SK-N-SH treated with all-trans-retinoic acid at 6 μM for 48 hours (cell line): ENCODE data around the gene MYDGF.

Source experiments
- ATAC-seq: fragments of 200-7000 bp; cut with Tn5 transposase; 3 replicates; pipeline ENCODE4 v1.9.1; 2020; ENCODE audit warnings: mild to moderate bottlenecking, moderate library complexity
- BACH2 ChIP-seq: fragments of 250-450 bp; sonication (Bioruptor Pico); IDR thresholded peaks from 2 replicates; pipeline ENCODE4 v1.9.0; 2021; ENCODE audit warnings: mild to moderate bottlenecking, borderline replicate concordance
- CSRNP3 ChIP-seq: fragments of 250-450 bp; sonication (Bioruptor Pico); IDR thresholded peaks from 2 replicates; pipeline ENCODE4 v1.5.1; 2021; ENCODE audit warnings: mild to moderate bottlenecking, moderate library complexity
- ESRRG ChIP-seq: fragments of 250-450 bp; sonication (Bioruptor Pico); IDR thresholded peaks from 2 replicates; pipeline ENCODE4 v1.6.1; 2021; ENCODE audit warnings: mild to moderate bottlenecking
- ISL1 ChIP-seq: fragments of 250-450 bp; sonication (Bioruptor Pico); IDR thresholded peaks from 2 replicates; pipeline ENCODE4 v2.1.2; 2022; ENCODE audit warnings: mild to moderate bottlenecking, moderate library complexity
- OSR1 ChIP-seq: fragments of 250-450 bp; sonication (Bioruptor Pico); IDR thresholded peaks from 2 replicates; pipeline ENCODE4 v1.8.0; 2022; ENCODE audit warnings: moderate library complexity, mild to moderate bottlenecking, inconsistent platforms
- PATZ1 ChIP-seq: fragments of 250-450 bp; sonication (Bioruptor Pico); IDR thresholded peaks from 2 replicates; pipeline ENCODE4 v1.8.0; 2020; ENCODE audit warnings: mild to moderate bottlenecking, moderate library complexity, borderline replicate concordance
- POU6F1 ChIP-seq: fragments of 250-450 bp; sonication (Bioruptor Pico); IDR thresholded peaks from 2 replicates; pipeline ENCODE4 v1.8.0; 2021; ENCODE audit warnings: low read depth, mild to moderate bottlenecking, moderate library complexity, borderline replicate concordance
- PPARA ChIP-seq: fragments of 250-450 bp; sonication (Bioruptor Pico); IDR thresholded peaks from 2 replicates; pipeline ENCODE4 v1.5.0; 2020; ENCODE audit warnings: mild to moderate bottlenecking, borderline replicate concordance
- RARB ChIP-seq: fragments of 250-450 bp; sonication (Bioruptor Pico); IDR thresholded peaks from 2 replicates; pipeline ENCODE4 v1.8.0; 2021; ENCODE audit warnings: mild to moderate bottlenecking, moderate library complexity
- SNAI2 ChIP-seq: fragments of 250-450 bp; sonication (Bioruptor Pico); IDR thresholded peaks from 2 replicates; pipeline ENCODE4 v1.5.0; 2020; ENCODE audit warnings: mild to moderate bottlenecking, moderate library complexity
- TCF4 ChIP-seq: fragments of 250-450 bp; sonication (Bioruptor Pico); IDR thresholded peaks from 2 replicates; pipeline ENCODE4 v1.8.0; 2021; ENCODE audit warnings: mild to moderate bottlenecking, moderate library complexity, borderline replicate concordance
- TOX ChIP-seq: fragments of 250-450 bp; sonication (Bioruptor Pico); IDR thresholded peaks from 2 replicates; pipeline ENCODE4 v1.8.0; 2021; ENCODE audit warnings: mild to moderate bottlenecking, moderate library complexity, borderline replicate concordance
- TSHZ2 ChIP-seq: fragments of 250-450 bp; sonication (Bioruptor Pico); IDR thresholded peaks from 2 replicates; pipeline ENCODE4 v1.5.0; 2020; ENCODE audit warnings: mild to moderate bottlenecking, moderate library complexity
- ZC3H10 ChIP-seq: fragments of 250-450 bp; sonication (Bioruptor Pico); IDR thresholded peaks from 2 replicates; pipeline ENCODE4 v1.5.1; 2021; ENCODE audit warnings: mild to moderate bottlenecking, moderate library complexity
- ZFP3 ChIP-seq: fragments of 250-450 bp; sonication (Bioruptor Pico); IDR thresholded peaks from 2 replicates; pipeline ENCODE4 v1.5.0; 2020; ENCODE audit warnings: mild to moderate bottlenecking, moderate library complexity
- ZFP30 ChIP-seq: fragments of 450-650 bp; formaldehyde crosslinking; IDR thresholded peaks from 2 replicates; pipeline ENCODE4 v1.5.0; 2022; ENCODE audit warnings: mild to moderate bottlenecking, moderate library complexity
- ZNF70 ChIP-seq: fragments of 450-650 bp; formaldehyde crosslinking; IDR thresholded peaks from 2 replicates; pipeline ENCODE4 v1.5.0; 2020; ENCODE audit warnings: mild to moderate bottlenecking, moderate library complexity

The MYDGF gene

GRCh38 chr19:4622695-4623421 is 47.3 kb downstream of the MYDGF start:
- no peak for TF ChIP-seq BACH2 (CRISPR knock-in tag)
- no peak for TF ChIP-seq PATZ1 (CRISPR knock-in tag)
- no peak for TF ChIP-seq ZC3H10 (CRISPR knock-in tag)
- TF ChIP-seq ISL1 (CRISPR knock-in tag) = no peak
- TF ChIP-seq OSR1 (CRISPR knock-in tag) = no peak
- peak; percentile 55 for ATAC-seq

GRCh38 chr19:4620675-4621074 is 49.5 kb downstream of the MYDGF start:
- TF ChIP-seq OSR1 (CRISPR knock-in tag) (no peak), PPARA (no peak), CSRNP3 (no peak), TCF4 (CRISPR knock-in tag) (no peak), ZC3H10 (CRISPR knock-in tag) (no peak), ZFP3 (no peak), ESRRG (CRISPR knock-in tag) (no peak), ZNF70 (CRISPR knock-in tag) (no peak), PATZ1 (CRISPR knock-in tag) (no peak), POU6F1 (CRISPR knock-in tag) (no peak)
- no peak for ATAC-seq

GRCh38 chr19:4619668-4620294 is 50.4 kb downstream of the MYDGF start:
- ATAC-seq = no peak
- TF ChIP-seq ZC3H10 (CRISPR knock-in tag) = no peak
- no peak for TF ChIP-seq ISL1 (CRISPR knock-in tag)
- TF ChIP-seq POU6F1 (CRISPR knock-in tag) = no peak
- no peak for TF ChIP-seq SNAI2 (CRISPR knock-in tag)
- no peak for TF ChIP-seq PPARA
- TF ChIP-seq TSHZ2 (CRISPR knock-in tag) = no peak
- TF ChIP-seq BACH2 (CRISPR knock-in tag) = no peak
- TF ChIP-seq TOX = no peak
- no peak for TF ChIP-seq ZNF70 (CRISPR knock-in tag)
- TF ChIP-seq TCF4 (CRISPR knock-in tag) = no peak
- TF ChIP-seq ZFP30 = no peak
- no peak for TF ChIP-seq RARB (CRISPR knock-in tag)
